GM12873 (cell line): ENCODE data around the gene ADIG.

Source experiments
- CTCF ChIP-seq: IDR thresholded peaks from 2 replicates; pipeline ENCODE4 v1.5.1; 2012; ENCODE audit warnings: low read depth, mild to moderate bottlenecking, moderate library complexity, low read length, control low read depth; ENCODE audit not compliant: insufficient read depth; ENCODE audit errors: missing control alignments

The ADIG gene

GRCh38 chr20:38630727-38631126, 49.7 kb downstream of the ADIG start:
- TF ChIP-seq CTCF, result no peak

GRCh38 chr20:38631155-38632022, 50.4 kb downstream of the ADIG start:
- TF ChIP-seq CTCF, result no peak

- peak; percentile 95 for TF ChIP-seq CTCF
Measured at GRCh38 chr20:38633577-38634093, 52.6 kb downstream of the ADIG start.

- TF ChIP-seq CTCF, result no peak
Measured at GRCh38 chr20:38635721-38636288, 54.8 kb downstream of the ADIG start.
